CD4-positive, alpha-beta T cell treated with Interleukin-15 for 4 hours (primary cell): ENCODE data around the gene EPHA5.

Experiments used
- DNase-seq: peaks from one replicate; pipeline ENCODE4 v3.0.0-alpha.2; 2020; ENCODE audit warnings: low spot score

The EPHA5 gene

GRCh38 chr4:65624651-65625050 is 45.6 kb downstream of the EPHA5 start:
- no peak for DNase-seq

DNA sequence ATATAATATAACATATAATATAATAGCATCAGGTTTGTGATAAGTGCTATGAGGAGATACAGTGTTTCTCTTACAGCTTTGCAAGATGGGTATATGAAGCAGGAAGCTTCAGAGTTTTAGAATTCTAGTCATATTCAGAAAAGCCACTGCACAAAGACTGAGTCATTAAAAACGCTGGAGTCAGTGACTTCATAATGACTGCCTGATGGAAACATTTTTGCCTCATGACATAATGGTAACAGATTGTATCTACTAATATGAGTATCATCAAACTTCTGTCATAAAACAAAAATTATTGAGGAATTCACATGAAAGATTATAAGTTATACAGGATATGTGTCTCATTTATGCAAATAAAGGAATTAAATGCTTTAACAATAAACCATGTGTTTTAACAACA is 46.8 kb downstream of the EPHA5 start:
- DNase-seq = no peak

- no peak for DNase-seq
Measured at GRCh38 chr4:65617416-65617815, 52.9 kb downstream of the EPHA5 start.

DNA sequence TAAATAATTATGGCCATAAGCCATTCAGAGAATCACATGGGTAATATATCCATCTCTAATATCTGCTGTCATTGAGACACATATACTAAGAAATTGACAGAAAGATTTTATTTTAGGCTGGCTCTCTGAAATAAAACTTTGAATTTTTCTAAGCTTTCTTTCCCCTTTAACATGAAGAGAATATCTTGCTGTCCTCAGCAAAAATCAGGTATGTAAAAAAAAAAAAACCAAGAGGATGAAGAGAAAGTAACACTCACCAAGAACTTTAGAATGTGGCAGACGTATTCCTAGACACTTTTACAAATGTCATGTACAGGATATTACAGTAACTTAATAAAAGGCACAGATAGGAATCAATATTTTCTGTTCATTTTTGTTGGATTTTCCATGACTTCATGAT is 65.8 kb downstream of the EPHA5 start:
- DNase-seq = no peak

GRCh38 chr4:65600656-65601055 is 69.6 kb downstream of the EPHA5 start:
- DNase-seq = no peak

- no peak for DNase-seq
Measured at GRCh38 chr4:65599340-65599739, 70.9 kb downstream of the EPHA5 start.

DNA sequence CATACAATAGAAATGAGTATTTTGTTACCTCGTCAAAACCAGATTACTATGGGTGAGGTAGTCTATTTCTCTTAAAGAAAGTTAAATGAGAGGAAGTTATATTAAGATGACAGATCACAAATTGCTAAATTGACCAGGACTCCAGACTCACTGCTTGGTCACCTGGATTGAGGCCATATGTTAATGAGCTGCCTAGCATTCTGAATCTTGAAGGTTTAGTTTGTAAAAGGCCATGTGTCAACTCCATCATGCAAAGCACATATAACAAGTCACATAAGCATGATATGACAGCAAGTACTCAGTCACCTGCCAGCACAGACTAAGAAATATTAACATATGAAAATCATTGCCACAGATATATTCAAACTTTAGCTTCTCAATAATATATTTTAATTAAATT is 72.6 kb downstream of the EPHA5 start:
- DNase-seq = no peak

- no peak for DNase-seq
Measured at GRCh38 chr4:65592089-65592488, 78.2 kb downstream of the EPHA5 start.

- DNase-seq = no peak
Measured at GRCh38 chr4:65589921-65590320, 80.4 kb downstream of the EPHA5 start.

GRCh38 chr4:65589331-65589730 is 81.0 kb downstream of the EPHA5 start:
- no peak for DNase-seq

DNA sequence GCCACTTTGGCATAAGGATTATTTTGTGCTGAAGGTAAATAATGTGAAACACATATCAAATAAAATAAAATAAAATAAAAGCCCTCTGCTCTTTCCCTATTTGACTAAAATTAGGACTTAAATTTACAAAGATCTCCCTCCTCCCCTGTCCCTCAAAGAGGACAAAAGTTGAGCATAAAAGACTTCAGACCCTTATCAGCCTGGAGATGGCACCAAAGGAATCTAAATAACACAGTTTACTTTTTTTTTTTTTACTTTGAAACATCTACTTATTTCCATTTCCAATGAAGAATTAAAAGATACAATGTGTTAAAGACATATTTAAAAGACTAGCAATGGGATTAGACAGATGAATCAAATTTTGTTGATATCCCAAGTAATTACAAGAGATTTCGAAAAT is 89.7 kb downstream of the EPHA5 start:
- DNase-seq = no peak

DNA sequence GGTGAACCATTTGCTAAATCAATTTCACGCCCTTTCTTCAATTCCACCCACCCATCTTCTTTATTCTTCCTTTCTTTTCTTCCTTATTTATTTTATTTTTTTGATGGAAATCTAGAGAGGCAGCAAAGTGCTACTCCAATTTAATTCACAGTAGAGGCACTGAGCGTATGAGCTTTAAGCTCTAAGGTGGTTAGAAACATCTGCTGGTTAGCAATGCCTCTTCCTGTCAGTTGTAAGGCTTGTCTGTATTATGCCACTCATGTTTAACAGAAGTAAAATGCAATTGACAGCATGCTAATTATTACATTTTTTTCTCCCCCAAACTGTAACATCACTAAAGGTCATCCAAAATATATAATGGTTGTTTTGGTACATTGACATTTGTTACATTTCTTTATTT is 103.8 kb downstream of the EPHA5 start:
- no peak for DNase-seq

GRCh38 chr4:65561164-65561563 is 109.1 kb downstream of the EPHA5 start:
- no peak for DNase-seq

- DNase-seq = no peak
Measured at GRCh38 chr4:65559270-65559669, 111.0 kb downstream of the EPHA5 start.

- DNase-seq = no peak
Measured at GRCh38 chr4:65552057-65552456, 118.2 kb downstream of the EPHA5 start.

DNA sequence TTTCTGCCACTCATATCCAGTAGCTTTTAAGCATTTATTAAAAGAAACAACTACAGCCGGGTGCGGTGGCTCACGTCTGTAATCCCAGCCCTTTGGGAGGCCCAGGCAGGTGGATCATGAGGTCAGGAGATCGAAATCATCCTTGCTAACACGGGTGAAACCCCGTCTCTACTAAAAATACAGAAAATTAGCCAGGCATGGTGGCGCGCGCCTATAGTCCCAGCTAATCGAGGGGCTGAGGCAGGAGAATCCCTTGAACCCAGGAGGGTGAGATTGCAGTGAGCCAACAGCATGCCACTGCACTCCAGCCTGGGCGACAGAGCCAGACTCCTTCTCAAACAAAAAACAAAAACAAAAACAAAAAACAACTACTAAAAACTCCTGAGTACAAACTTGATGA is 119.8 kb downstream of the EPHA5 start:
- no peak for DNase-seq

DNA sequence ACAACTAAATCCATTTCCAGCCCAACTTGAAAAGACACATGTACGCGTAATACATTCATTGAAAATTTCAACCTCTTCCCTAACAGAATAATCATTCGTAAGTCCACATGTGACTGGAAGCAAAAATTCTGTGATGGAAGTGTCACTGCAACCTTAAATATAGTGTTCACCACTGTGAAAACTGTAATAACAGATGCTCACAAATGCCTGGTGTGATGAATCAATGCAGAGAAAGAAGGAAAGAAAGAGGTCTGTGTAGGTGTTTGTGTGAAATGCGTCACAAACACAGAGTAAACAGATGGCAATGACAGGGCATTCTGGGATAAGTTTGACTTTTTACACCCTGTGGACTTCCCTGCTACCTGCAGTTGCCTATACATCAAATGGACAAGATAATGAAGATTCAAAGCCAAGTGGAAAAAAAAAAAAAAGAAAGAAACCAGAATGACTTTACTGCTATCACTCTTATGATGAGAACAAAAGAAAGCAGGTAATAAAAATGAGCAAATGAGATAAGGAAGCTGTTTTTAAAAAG is 123.3 kb downstream of the EPHA5 start:
- no peak for DNase-seq

GRCh38 chr4:65538571-65538970 is 131.7 kb downstream of the EPHA5 start:
- no peak for DNase-seq

DNA sequence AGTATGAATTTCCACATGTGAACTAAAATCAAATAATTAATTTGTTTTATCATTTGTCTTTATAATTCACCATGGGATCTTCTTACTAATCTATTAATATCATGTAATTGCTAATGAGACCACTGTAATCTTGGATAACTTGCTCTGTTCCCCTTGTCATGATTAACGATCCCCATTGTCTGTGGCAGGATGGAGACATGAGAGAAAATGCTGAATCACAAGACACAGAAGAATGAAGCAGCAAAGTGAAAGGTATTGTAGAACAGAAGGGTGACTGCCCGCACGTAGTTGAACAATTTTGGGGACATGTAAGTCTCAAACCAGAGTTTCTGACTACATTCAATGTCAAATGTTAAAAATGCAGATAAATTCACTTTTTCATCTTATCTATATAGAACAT is 135.2 kb downstream of the EPHA5 start:
- no peak for DNase-seq

DNA sequence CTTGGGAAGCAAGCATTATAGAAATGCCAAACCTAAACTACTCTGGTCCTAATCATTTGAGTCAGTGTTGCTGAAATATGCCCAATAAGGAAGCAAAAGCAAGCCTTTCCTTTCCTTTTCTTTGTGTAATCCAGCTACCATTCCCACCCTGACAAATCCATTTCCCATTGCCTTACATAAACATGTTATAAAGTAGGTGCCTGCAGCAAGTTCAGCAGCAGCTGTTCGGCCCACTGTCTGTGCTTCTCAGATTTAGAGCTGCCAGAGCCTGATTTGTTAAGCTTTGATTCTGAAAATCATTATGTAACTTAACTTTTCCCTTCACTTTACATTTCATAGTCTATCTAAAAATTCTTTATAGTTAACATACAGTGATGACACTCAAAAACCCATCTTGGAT is 148.6 kb downstream of the EPHA5 start:
- DNase-seq = no peak

GRCh38 chr4:65515646-65516045 is 154.6 kb downstream of the EPHA5 start:
- no peak for DNase-seq

DNA sequence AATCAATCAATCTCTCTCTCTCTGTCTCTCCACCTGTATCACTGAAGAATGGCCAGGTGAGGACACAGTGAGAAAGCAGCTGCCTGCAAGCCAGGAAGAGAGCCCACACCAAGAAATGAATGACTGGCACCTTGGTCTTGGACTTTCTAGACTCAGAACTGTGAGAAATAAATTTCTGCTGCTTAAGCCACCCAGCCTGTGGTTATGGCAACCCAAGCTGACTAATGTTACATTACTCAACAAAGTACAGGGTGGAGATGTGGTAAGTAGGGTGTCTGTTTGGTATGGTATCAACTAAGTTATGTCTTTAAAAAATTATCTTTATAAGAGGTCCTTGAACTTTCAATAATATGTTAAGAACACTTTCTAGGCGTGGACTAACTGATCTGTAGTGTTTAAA is 159.3 kb downstream of the EPHA5 start:
- DNase-seq = no peak

GRCh38 chr4:65508168-65508567 is 162.1 kb downstream of the EPHA5 start:
- DNase-seq = no peak

DNA sequence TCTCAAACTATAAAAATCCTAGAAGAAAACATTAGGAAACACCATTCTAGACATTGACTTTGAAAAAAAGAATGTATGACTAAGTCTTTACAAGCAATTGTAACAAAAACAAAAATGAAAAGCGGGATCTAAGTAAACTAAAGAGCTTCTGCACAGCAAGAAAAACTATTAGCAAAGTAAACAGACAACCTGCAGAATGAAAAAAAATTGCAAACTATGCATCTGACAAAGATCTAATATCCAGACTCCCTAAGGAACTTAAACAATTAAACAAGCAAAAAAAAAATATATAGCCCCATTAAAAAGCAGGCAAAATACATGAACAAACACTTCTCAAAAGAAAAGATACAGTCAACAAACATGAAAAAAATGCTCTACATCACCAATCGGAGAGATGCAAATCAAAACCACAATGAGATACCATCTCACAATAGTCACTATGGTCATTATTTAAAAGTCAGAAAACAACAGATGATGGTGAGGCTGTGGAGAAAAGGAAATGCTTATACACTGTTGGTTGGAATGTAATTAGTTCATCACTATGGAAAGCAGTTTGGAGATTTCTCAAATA is 168.1 kb downstream of the EPHA5 start:
- DNase-seq = no peak

- no peak for DNase-seq
Measured at GRCh38 chr4:65498606-65499005, 171.7 kb downstream of the EPHA5 start.
